SH-SY5Y (cell line): ENCODE measurements around the gene CTU1.

ENCODE experiments used
- GATA2 ChIP-seq: IDR thresholded peaks from 2 replicates; pipeline ENCODE4 v1.6.1; 2011; ENCODE audit warnings: mild to moderate bottlenecking, low read depth, low read length
- GATA3 ChIP-seq: IDR thresholded peaks from 2 replicates; pipeline ENCODE4 v1.6.1; 2011; ENCODE audit warnings: low read depth, mild to moderate bottlenecking, low read length, moderate library complexity

CTU1 gene

DNA sequence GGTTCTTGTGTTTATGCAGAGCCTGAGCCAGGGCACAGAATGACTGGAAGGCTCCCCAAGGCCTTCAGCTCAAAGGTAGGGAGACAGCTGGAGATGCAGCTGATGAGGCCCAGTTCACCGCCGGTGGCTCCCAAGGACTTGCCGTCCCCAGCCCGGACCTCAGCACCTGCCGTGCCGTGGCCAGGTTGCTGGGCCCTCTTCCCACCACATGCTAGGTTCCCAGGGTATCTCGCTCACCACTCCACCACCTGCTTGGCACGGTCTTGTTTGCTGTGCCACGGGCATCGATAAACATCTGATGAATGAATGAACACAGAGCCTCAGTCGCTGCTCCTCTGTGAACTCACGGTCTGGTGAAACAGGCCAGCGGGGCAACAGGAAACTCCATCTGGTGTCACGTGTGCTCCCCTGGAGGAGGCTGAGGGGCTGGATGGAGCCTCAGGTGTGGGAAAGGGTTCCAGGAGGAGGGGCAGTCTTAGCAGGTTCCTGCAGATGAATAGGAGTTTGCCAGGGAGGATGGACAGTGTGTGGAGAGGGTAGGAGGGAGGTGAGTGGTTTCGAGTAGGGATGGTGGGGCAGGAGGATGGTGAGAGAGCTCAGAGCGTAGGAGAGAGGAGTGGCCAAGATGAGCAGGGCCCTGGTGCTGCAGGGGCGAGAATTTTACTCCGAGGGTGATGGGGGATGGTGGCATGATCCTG, 21.9 kb downstream of the CTU1 start:
- no peak for TF ChIP-seq GATA2
- no peak for TF ChIP-seq GATA3

DNA sequence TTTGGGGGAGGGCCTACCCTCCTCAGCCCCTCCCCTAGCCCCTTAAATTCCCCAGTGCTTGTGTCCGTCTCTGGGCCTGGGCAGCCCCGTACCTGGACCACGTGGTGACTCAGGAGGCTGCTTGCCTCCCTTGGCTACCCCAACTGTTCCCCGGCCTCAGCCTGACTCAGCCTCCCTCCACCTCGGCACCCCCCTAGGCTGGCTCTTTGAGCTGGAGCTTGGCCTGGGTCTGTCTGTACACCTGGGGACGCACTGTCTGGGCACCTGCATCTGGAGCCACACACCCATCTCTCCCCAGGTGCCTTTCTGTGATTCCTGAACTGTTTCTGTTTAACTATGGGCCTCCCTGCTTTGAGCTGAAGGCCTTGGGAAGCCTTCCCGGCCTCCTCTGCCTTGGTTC, 23.7 kb downstream of the CTU1 start:
- TF ChIP-seq GATA3 (no peak), GATA2 (no peak)

DNA sequence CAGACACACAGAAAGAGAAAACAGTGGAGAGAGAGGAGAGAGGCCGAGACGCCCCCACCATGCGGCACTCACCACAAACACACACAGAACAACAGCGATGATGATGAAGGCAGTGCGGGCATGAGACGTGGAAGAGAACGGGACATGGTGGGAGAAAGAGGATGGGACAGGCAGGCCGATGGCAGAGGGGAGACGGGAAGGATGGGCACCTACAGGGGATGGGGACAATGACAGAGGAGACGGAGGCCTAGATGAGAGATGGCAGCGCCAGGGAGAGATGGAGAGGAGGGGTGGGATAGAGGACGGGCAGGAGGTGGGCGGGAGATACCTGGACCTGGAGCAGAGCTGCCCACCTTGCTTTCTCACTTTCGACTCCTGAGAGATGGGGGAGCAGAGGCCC, 24.4 kb downstream of the CTU1 start:
- TF ChIP-seq GATA3: no peak
- no peak for TF ChIP-seq GATA2

DNA sequence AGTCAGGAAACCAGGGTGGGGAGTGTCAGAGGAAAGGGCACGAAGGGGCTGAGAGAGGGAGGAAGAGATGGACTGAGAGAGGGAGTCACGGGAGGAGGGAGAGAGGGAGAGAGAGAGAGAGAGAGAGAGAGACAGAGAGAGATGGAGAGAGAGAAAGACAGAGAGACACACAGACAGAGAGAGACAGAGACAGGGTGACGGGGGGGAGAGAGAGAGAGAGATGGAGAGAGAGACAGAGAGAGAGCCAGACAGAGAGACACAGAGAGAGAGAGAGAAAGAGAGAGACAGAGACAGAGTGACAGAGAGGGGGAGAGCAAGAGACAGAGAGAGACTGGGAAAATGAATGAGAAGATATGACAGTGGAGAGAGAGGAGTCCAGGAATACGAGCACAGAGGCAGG, 25.0 kb downstream of the CTU1 start:
- no peak for TF ChIP-seq GATA3
- no peak for TF ChIP-seq GATA2

DNA sequence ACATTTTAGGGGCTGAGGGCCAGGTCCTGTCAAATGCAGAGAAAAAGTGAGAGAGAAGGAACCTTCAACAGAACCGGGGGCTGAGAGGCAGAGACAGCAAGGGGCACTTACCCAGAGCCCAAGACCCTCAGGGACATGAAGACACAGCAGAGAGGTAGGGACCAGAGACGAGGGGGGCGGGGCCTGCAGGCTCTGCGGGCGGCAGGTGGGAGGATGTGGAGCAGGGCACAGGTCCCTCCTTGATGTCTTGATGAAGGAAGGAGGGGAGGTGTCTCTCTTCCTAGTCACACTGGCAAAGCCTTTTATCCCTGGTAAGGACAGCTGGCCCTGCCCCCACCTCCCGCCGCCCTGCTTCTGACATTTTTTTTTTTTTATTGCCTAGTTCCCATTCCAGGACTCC, 25.6 kb downstream of the CTU1 start, which contains the start of gene KLK14:
TSS of gene KLK14 (minus strand) at position 277 of the 400 bp plus-strand sequence. CDS start at position 4, 273 bp downstream.
- TF ChIP-seq GATA2 (no peak), GATA3 (no peak)

DNA sequence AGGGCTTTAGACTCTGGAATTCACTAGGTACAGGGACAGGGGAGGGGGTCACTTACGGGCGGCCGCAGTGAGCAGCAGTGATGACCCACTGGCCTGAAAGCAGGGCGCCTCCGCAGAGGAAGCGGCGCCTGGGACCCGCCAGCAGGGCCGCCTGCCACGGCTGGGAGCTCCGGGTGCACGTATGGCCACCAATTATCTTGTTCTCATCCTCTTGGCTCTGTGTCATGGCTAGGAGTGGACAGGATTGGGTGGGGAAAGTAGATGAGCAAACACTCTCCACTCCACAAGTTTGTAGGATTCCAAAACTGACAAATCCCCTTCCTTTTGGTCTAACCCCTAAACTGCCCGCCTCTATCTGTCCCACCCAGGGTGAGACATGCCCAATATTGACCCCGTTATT, 26.7 kb downstream of the CTU1 start:
- no peak for TF ChIP-seq GATA3
- TF ChIP-seq GATA2: no peak

DNA sequence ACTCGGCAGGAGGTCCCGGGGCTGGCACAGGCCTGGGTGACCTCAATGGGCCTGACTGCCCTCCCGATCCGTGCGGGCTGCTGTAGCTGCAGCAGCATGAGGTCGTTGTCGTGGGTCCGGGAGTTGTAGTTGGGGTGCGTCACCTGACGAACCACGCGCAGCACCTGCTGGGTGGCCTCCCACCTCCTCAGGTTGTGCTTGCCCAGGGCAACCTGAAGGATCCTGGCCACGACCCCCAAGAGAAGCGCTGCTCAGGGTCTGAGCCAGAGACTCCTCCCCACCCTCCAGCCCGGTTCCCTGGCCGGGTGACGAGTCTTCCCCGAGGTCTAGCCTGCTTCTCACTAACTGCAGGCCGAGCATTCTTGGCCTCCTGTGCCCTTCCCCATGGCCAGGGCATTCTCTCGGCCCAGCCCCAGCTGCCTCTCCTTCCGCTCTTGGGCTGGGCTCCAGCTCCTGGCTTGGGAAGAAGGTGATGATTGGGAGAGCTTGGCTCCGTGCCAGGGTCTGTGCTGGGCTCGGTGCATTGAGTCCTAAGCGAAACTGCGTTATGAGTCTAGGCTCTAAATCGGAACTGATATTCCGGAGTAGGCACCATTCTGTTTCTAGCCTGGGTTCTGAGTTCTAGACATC, 28.6 kb downstream of the CTU1 start:
- no peak for TF ChIP-seq GATA3
- TF ChIP-seq GATA2: no peak

DNA sequence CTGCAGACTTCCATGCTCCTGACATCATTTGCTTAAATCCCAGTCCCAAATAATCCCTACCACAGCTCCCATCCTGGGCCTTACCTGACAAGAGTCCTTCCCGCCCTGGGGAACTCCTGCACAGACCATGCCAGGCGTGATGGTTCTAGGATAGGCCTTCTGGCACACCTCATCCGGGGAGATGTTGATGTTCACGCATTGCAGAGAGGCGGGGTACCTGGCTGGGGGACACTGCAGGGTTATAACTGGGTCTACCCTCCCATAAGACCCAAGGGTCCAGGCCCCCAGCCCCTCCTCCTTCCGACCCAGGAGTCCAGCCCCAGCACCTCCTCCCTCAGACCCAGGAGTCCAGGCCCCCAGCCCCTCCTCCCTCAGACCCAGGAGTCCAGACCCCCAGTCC, 29.5 kb downstream of the CTU1 start:
- TF ChIP-seq GATA2: no peak
- TF ChIP-seq GATA3: no peak

DNA sequence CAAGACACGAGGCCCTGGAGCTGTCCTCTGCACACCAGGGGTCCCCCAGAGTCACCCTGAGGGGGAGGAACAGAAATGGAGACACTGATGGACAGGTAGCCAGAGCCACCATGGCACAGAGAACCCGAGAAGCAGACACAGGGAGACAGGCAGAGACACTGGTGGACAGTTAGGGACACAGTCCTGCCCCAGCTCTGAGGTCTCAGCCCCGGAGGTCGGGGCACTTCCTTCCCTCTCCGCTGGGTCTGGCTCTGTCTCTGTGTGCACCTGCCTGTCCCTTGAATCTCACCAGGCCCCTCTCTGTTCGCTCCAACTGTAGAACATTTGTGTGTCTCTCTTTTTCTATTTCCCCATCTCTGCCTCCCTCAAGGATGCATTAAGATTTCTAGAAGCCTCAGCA, 30.1 kb downstream of the CTU1 start:
- TF ChIP-seq GATA3: no peak
- TF ChIP-seq GATA2: no peak

DNA sequence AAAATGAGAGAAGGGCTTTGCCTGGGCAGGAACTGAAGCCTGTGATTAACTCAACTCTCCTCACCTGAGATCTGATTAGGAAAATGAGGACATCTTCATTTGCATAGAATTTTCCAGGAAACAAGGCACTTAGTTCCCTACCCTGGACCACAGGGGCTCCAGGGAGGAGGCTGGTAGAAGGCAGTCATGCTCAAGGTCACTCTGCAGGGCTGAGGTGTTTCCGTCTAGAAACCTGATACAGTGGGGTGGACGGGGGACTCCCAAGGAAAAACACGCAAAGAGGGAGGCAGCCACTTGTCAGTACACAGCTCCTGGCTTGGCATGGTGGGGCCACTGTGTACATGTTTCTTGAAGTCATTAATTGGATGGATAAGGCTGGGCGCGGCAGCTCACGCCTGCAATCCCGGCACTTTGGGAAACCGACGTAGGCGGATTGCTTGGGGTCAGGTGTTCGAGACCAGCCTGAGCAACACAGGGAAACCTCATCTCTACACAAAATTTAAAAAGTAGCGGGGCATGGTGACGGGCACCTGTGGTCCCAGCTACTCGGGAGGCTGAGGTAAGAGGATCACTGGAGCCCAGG, 31.5 kb downstream of the CTU1 start:
- TF ChIP-seq GATA2: no peak

DNA sequence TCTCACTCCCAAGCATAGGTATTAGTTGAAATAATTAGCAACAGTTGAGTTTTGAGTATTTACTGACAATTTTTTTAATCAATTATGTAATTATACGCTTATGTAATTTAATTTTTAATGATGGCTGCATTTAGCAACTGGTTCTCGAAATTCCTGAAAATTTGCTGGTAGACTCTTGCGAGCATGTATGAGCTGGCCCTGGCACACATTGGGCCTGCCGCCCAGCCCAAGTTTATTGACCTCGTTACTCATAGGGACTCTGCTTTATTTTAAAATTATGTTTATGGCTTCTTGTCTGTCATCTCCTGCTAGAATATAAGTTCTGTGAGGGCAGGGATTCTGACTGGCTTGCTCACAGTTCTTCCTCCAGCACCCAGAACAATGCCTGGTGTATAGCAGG, 32.2 kb downstream of the CTU1 start:
- no peak for TF ChIP-seq GATA3
- TF ChIP-seq GATA2: no peak

DNA sequence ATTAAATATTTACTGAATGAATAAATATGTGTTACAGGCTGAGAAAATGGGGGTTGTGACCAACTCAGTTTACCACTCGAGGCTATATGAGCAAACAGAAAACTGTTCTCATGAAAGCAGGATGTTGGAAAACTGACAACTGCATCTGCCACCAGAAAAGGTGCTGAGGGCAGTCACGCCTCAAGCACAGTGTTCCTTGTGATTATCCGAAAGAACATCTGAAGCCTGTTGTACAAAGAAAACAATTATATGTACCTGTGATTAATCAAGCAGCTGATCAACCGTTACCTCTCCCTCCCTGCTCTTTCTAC, 37.2 kb downstream of the CTU1 start:
- no peak for TF ChIP-seq GATA2
- no peak for TF ChIP-seq GATA3

DNA sequence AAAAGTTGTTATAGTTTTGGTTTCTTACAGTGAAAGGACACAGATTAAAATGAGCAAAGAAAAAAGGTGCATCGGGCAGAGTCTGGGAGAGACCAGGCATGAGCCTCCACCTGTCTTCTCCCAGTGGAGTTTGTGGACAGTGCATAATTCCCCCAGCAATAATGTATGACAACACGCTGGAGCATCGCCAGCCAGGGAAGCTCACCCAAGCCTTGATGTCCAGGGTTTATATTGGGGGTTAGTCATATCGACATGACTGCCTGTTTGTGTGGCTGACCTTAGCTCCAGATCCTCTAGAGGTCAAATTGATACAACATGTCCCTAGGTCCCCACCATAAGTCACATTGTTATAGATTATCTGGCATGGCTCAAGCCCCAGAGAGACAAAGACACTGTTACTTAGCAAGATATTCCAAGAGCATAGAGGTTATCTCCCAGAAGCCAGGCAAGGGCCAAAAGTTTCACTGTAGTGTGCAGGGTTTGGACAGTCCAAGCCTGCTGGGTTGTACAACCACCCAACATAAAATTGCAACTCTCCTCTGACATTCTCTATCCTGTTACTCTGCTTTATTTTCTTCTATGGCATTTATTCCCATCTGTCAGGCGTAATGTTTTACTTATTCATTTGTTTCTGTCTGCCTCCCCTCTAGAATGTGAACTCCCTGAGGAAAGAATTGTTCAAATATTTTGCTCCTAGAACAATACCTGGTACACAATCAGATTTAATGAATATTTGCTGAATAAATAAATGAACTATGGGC, 37.7 kb downstream of the CTU1 start:
- TF ChIP-seq GATA3 (no peak), GATA2 (no peak)

DNA sequence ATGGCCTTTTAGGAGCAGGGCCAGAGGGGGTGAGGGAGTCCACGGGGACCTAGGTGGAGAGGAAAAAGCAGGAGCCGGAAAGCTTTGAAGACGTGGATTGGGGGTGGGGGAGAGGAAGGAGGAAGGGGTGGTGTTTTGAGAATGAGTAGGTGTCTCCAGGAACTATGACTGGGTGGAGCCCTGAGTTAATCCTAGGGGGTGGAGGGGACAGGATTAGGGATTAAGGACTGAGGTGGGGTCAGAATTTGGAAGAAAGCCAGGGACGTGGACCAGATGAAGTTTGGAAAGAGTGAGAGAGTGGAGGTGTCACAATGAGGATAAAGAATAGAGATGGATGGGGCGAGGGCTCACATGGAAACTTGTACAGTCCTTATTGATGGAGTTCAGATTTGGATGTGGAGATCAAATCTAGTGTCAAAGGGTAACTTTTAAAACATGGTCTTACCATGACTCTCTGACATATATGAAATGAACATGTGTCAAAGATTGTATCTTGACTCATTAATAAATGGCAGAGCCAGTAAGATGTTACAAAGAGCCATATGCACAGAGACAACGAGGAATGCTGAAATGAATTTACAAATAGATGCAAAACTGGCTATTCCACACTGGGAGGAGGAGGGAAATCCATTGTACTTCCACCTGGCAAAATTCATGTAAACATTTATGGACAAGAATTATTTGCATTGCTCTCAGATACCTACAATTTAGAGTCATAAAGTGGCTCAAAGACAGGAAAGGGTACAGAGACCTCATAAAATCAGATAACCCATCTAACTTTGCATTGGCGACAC, 41.6 kb downstream of the CTU1 start:
- TF ChIP-seq GATA3 (no peak), GATA2 (no peak)

DNA sequence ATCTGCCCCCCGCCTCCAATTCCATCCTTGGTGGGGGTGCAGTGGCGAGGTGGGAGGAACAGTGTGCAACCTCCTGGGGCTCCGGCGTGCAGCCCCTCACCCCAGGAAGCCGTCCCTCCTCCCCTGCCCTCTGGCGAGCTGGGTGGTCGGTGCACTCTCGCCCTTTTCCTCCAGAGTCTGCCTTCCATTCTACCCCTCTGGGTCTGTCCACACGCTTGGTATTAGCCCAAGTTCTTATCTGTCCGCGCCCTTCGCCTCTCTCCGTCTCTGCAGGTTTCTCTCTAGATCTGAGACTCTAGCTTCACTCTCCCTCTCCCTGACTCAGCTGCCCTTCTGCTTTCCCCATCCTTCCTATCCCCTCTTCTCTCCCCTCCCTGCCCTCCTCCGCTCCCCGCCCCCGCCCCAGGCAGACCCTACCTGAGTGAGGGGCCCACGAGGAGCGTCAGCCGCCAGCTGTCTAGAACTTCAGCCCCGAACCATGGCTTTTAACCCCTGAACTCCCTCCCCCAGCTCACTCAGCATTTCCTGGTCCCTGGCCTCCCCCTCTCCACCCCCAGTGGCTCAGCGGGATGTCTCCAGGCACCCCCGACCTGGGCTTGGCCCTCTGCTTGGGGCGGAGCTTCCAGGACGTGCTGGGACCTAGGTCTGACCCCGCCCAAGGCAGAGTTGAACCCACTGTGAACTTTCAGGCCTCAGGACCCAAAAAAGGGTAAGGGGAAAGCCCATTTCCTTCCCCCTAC, 42.8 kb downstream of the CTU1 start:
- TF ChIP-seq GATA3: no peak
- TF ChIP-seq GATA2: no peak
